Thymus (tissue), 11 donors: Measurements from ENCODE around the gene PRRT1. TPM values are rescaled to one million over a fixed set of nuclear protein-coding genes. Genes with fewer than 3 reads are reported as not detected.

Source experiments
- DNase-seq, 9 donors: peaks; one replicate each; pipeline ENCODE4 v3.0.0-alpha.2; 2013; ENCODE audit warnings: low spot score in 9 of 9, low read depth in 6 of 9, missing footprints in 1 of 9
- H3K27ac ChIP-seq, 2 donors: one replicate each; pipeline ENCODE4 v1.5.1; 2013; ENCODE audit warnings: control low read depth in 1 of 2, low read depth in 1 of 2, low read length in 1 of 2, mild to moderate bottlenecking in 1 of 2, moderate library complexity in 1 of 2
- H3K27me3 ChIP-seq, 2 donors: one replicate each; pipeline ENCODE4 v1.5.1; 2013; ENCODE audit warnings: low read length in 1 of 2; ENCODE audit not compliant: control insufficient read depth in 2 of 2, insufficient read depth in 1 of 2
- H3K36me3 ChIP-seq, 2 donors: one replicate each; pipeline ENCODE4 v1.5.1; 2013; ENCODE audit warnings: low read length in 1 of 2, mild to moderate bottlenecking in 1 of 2, moderate library complexity in 1 of 2; ENCODE audit not compliant: control insufficient read depth in 2 of 2, insufficient read depth in 2 of 2
- H3K4me1 ChIP-seq, 2 donors: one replicate each; pipeline ENCODE4 v1.5.1; 2013; ENCODE audit warnings: low read length in 2 of 2; ENCODE audit not compliant: control insufficient read depth in 2 of 2, insufficient read depth in 2 of 2
- H3K4me3 ChIP-seq, 2 donors: one replicate each; pipeline ENCODE4 v1.5.1; 2013; ENCODE audit warnings: low read length in 2 of 2, control low read depth in 1 of 2, mild to moderate bottlenecking in 1 of 2
- H3K9me3 ChIP-seq, 2 donors: one replicate each; pipeline ENCODE4 v1.5.1; 2013; ENCODE audit warnings: low read length in 1 of 2, mild to moderate bottlenecking in 1 of 2; ENCODE audit not compliant: control insufficient read depth in 2 of 2, insufficient read depth in 1 of 2
- WGBS: extraction: QIAGEN DNeasy Blood & Tissue Kit; methylation state at CpG from one replicate; pipeline ENCODE4 v1.1.7; 2013; 5-methylcytosine and 5-hydroxymethylcytosine counted together
- polyA plus RNA-seq: library from polyadenylated mRNA; stranded (reverse); fragments of 200-250 nt; gene quantifications from one replicate; pipeline ENCODE4 v1.2.3, GENCODE V29; 2013
- total RNA-seq: library from RNA; stranded (reverse); fragments of 120-200 nt; gene quantifications from one replicate; pipeline ENCODE4 v1.2.4, GENCODE V29; 2013
- donor health status: healthy.

The PRRT1 gene
- total and polyA plus RNA-seq, 2 donors, result 6.1 TPM; not detected in 1

DNA sequence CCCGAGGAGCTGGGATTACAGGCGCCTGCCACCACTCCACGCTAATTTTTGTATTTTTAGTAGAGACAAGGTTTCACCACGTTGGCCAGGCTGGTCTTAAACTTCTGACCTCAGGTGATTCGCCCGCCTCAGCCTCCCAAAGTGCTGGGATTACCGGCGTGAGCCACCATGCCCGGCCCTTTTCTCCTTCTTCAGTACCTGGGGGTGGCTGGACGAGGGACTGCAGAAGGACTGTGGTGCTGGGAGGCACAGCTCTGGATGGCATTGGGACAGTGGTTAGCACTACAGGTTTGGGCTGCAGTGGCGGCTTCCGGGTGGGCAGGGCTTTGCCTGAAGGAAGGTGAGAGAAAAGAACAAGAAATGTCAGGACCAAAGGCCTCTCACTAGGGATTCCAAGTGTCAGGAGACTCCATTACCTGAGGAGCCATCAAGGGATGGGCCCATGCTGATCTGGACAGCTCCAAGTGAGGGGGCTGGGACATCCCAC, 31.1 kb downstream of the PRRT1 start:
- no peak overlapping the region for H3K4me3 ChIP-seq
- WGBS, result 95% methylated on average over 12 of the region's 12 CpGs
- no peak for DNase-seq

DNA sequence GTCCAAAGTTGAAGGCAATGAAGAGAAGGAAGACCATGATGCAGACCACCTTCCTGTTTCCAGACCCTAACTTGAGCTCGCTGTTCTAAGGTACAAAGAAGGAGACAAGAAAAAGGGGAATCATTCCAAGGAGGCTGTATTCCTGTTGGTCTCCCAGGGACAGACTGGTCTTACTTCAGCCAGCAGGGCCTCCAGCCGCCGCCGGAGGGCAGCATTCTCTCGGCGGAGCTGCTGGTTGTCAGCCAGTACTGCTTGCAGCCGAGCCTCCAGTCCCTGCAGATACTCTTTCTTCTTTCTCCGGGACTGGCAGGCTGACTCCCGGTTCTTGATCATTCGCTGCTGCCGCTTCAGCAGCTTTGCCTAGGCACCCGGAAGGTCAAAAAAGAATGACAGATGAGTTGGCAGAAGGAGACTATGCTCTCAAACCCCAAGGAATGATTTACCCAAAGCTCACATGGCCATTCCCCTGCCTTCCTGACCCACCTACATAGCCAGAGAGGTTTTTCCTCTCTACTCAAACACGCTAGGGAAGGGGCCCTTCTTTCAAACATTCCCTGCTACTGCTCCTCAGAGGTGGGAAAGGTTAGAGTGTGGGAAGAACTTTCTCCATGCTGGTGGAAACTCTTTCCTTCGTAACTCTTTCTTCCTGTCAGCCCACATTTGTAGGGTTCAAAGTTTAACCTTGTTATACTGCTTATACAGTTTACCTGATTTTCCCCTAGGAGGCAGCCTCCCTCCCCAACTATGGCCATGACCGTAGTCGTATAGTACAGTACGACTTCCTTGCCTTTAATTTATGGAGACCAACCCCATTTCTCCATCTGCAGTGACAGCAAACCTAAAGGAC, 32.7 kb downstream of the PRRT1 start:
- peaks cover 72 to 82% of the 10 kb centered on the region in 2 donors for H3K36me3 ChIP-seq
- H3K9me3 ChIP-seq, result no peaks in the 10 kb centered on the region
- peak overlapping the region in 1 of 2 donors; percentile 24 for H3K27ac ChIP-seq
- peak in 6 of 9 donors; percentile 42 to 76 (median 66) for DNase-seq
- peaks cover 0 to 9% of the 10 kb centered on the region in 2 donors for H3K4me1 ChIP-seq
- 48% methylated on average over 17 of the region's 17 CpGs for WGBS
- H3K4me3 ChIP-seq, result no peak overlapping the region
- no peaks in the 10 kb centered on the region for H3K27me3 ChIP-seq

More for the DNA sequence above, 31.1 kb downstream of the PRRT1 start:
- Histone ChIP-seq H3K36me3 (peaks cover 73 to 86% of the 10 kb centered on the region in 2 donors), H3K27ac (no peak overlapping the region), H3K4me1 (peaks cover 0 to 9% of the 10 kb centered on the region in 2 donors), H3K9me3 (no peaks in the 10 kb centered on the region), H3K27me3 (no peaks in the 10 kb centered on the region)

DNA sequence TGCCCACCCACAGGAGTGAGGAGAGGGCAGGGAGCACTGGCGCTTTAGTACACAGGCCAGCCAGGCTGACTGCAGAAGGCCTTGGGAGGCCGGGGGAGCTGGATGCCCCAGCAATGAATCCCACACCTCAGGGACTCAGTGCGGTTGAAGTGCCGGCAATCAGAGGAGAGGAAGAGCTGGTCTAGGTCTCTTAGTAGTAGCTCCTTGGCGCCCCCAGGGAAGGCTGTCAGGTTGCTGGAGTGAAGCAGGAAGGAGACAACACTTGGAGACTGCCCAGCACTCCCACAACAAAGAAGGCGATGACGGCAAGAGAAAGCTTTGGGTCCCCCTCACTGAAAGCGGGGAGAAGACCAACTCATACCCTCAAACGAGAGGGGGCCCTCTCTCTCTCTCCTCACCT, 34.3 kb downstream of the PRRT1 start:
- Histone ChIP-seq H3K4me1 (peaks cover 0 to 9% of the 10 kb centered on the region in 2 donors), H3K9me3 (no peaks in the 10 kb centered on the region), H3K36me3 (peaks cover 63 to 73% of the 10 kb centered on the region in 2 donors), H3K27ac (no peak overlapping the region), H3K4me3 (no peak overlapping the region), H3K27me3 (no peaks in the 10 kb centered on the region)
- no peak for DNase-seq
- 97% methylated on average over 9 of the region's 9 CpGs for WGBS

DNA sequence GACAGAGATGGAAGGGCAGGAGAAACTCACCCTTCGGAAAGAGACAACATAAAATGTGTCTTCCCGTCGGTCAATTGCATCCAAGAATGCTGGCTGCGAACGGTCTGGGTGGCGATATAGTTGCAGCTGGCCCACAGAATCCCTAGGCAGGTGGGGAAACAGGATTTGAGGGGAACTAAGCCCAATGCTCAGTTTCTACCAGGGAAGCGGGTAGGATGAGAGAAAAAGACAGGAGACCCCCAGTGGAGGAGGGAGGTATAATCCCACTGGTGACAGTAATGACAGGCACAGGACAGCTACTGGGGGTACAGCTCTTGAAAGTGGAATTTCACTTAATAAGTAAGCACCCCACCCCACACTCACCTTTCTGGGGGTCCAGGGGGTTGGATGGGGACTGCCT, 35.1 kb downstream of the PRRT1 start:
- peak in 1 of 9 donors; percentile 37 for DNase-seq
- Histone ChIP-seq H3K9me3 (no peaks in the 10 kb centered on the region), H3K27me3 (no peaks in the 10 kb centered on the region), H3K27ac (no peak overlapping the region), H3K4me3 (no peak overlapping the region), H3K36me3 (peaks cover 58 to 66% of the 10 kb centered on the region in 2 donors), H3K4me1 (peaks cover 0 to 9% of the 10 kb centered on the region in 2 donors)
- WGBS, result 97% methylated on average over 7 of the region's 7 CpGs

DNA sequence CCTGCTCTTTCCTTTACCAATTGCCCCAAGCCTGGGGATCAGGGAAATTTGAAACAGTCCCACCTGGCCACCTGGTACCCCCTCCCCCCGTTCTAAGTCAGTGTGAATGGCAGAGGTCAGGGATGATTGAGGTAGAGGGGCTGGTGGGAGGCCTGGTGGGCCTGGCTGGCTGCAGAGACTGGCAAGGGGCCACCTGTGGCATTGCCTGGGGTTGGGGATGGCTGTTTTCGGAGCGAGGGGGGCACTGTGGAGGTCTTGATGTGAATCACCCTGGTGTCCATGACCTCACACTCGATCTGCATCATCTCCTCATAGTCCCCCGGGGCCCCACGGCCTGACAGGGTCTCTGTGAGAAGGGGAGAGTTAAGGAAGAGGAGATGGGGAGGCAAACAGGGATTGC, 36.1 kb downstream of the PRRT1 start:
- no peaks in the 10 kb centered on the region for H3K9me3 ChIP-seq
- no peak overlapping the region for H3K4me3 ChIP-seq
- no peak for DNase-seq
- H3K27ac ChIP-seq, result no peak overlapping the region
- peaks cover 0 to under 1% of the 10 kb centered on the region in 2 donors for H3K27me3 ChIP-seq
- H3K4me1 ChIP-seq, result peaks cover 0 to 9% of the 10 kb centered on the region in 2 donors
- WGBS, result 98% methylated on average over 6 of the region's 6 CpGs
- peaks cover 52 to 57% of the 10 kb centered on the region in 2 donors for H3K36me3 ChIP-seq

DNA sequence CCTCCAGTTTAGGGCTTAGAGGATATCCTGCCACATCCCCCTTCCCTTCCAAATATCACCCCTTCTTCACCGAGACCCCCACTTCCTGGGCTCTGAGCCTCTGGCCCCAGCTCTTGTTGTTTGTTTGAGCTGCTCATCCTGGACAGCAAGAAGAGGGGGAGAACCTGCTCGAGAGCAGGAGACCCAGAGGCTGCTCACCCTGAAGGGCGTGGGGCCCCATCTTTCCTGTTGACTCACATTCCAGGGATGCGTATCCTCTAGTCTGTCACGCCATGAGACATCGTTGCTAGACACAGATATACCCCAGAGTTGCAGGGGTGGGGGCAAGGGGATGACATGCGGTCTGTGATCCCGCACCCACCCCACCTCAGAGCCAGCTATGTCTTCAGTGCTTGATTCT, 36.9 kb downstream of the PRRT1 start:
- H3K36me3 ChIP-seq, result peaks cover 47 to 51% of the 10 kb centered on the region in 2 donors
- H3K27me3 ChIP-seq, result peaks cover 0 to 8% of the 10 kb centered on the region in 2 donors

DNA sequence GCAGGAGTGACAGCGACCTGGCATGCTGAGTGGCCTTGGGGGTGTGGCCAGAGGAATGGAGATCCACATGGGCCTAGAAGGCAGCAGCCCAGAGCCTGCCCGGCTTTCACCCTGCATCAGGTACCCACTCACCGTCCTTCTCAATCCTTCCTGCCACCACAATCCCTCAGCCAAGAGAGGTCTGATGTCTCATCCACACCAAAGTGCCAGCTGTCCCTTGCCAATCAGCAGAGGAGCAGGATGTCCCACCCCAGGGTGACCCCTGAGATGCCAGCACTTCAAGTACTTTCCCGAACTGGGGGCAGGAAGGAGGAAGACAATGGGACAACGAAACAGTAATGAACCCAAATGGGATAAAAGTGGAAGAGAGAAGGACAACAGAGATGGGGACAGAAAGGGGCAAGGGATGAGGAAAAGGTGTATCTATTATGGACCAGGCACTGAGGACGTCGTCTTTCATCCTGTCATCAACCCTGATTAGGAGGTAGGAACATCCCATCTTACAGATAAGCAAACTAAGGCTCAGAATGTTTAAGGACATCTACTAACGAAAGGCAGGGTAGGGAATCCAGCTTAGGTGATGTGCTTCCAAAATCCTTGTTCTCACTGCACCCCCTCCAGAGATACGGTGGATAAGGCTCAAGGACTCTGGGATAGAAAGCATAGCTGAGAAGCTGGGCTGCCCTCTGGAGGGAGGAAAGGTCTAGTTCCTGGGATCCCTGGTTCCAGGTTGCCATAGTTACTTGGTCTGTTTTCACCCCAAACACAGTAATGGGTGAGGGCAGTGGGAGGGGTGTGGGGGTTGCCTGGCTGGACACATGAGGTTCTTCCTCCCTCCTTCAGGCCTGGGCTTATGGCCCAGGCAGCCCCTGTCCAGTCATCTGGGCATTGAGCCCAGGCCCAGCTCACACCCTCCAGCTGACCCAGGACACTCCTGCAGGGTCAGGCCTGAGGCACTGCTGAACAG, 38.1 kb downstream of the PRRT1 start:
- DNase-seq, result no peak
- no peak overlapping the region for H3K4me3 ChIP-seq
- H3K27ac ChIP-seq, result peak overlapping the region in 1 of 2 donors; percentile 32
- H3K4me1 ChIP-seq, result peaks cover 0 to 4% of the 10 kb centered on the region in 2 donors
- no peaks in the 10 kb centered on the region for H3K9me3 ChIP-seq
- peaks cover 40 to 41% of the 10 kb centered on the region in 2 donors for H3K36me3 ChIP-seq
- peaks cover 0 to 19% of the 10 kb centered on the region in 2 donors for H3K27me3 ChIP-seq
- WGBS, result 97% methylated on average over 9 of the region's 9 CpGs

More for the DNA sequence above, 36.9 kb downstream of the PRRT1 start:
- no peak overlapping the region for H3K27ac ChIP-seq
- DNase-seq, result no peak
- WGBS, result 93% methylated on average over 8 of the region's 8 CpGs
- no peak overlapping the region for H3K4me3 ChIP-seq
- H3K4me1 ChIP-seq, result peaks cover 0 to 9% of the 10 kb centered on the region in 2 donors
- no peaks in the 10 kb centered on the region for H3K9me3 ChIP-seq

DNA sequence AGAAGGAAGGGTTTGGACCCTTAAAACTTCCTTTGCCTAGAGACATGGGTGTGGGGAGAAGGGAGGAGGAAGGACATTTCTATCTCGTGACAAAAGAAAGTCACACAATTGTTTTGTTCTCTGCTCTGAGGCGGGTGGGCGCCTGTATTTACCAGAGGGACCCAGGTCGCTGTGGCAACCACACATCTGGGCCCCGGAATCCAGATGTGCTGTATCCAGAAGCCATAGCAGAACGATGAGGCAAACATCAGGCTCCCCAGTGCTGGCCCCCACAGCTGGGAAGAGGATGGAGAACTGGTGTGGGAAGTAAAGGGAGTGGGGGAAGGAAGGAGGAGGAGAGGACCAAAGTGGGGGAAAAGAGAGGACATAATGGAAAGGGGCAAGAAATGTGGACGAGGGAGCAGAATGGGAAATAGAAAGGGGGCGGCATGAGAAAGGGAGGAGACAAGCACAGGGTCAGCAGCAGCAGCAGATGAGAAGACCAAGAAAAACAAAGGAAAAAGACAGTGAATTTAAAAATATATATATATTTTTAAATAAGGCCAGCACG, 39.2 kb downstream of the PRRT1 start:
- peaks cover 0 to 31% of the 10 kb centered on the region in 2 donors for H3K27me3 ChIP-seq
- peaks cover 0 to 4% of the 10 kb centered on the region in 2 donors for H3K4me1 ChIP-seq
- DNase-seq, result no peak
- H3K27ac ChIP-seq, result no peak overlapping the region
- no peak overlapping the region for H3K4me3 ChIP-seq
- no peaks in the 10 kb centered on the region for H3K9me3 ChIP-seq
- peaks cover 30 to 32% of the 10 kb centered on the region in 2 donors for H3K36me3 ChIP-seq
- 95% methylated on average over 9 of the region's 9 CpGs for WGBS
